ENCODE results near the gene TANC1. TPM values are rescaled to one million over a fixed set of nuclear protein-coding genes. Genes with fewer than 3 reads are reported as not detected.
"Not testable (repeated sequence)": the region's sequence is repeated elsewhere in the genome, so short reads cannot be mapped to it uniquely, and the experiment has no call there.

The TANC1 gene
- polyA plus RNA-seq, 1 donor (not counting 4 experiments of a cell fraction or from before 2014, with no cell fraction given) = 33.5 TPM

GRCh38 chr2:159094173-159094737, 125.8 kb downstream of the TANC1 start:
- TF ChIP-seq EZH2 (IDR thresholded peaks at IDR 0.05; ENCODE audit: low read length) (no peak), CTCF (optimal IDR thresholded peaks at IDR 0.05 in 1 of 3, IDR thresholded peaks at IDR 0.05 in 1 of 3, conservative IDR thresholded peaks at IDR 0.05 in 1 of 3; ENCODE audit: extremely low read depth in 1 of 3, insufficient read depth in 2 of 3, low read length in 3 of 3) (no peak)
- dilution Hi-C loops (cut with MboI; ENCODE audit: extremely low pct_ligation_motif_present, low sequenced_read_pairs) = no loop called here
- Histone ChIP-seq H3K4me1 (ENCODE audit: control insufficient read depth, extremely low read depth, insufficient read depth, low read length) (peaks cover 76% of the 10 kb centered on the region), H3K79me2 (ENCODE audit: control insufficient read depth, insufficient read depth, low read length) (peaks cover 45% of the 10 kb centered on the region), H3K27ac (ENCODE audit: control insufficient read depth, insufficient read depth, low read length) (no peak overlapping the region), H3K9me3 (ENCODE audit: control insufficient read depth, low read depth, low read length) (peaks cover 8% of the 10 kb centered on the region), H3K9ac (ENCODE audit: control insufficient read depth, extremely low read depth, insufficient read depth, low read length) (no peak overlapping the region), H2AFZ (ENCODE audit: control insufficient read depth, low read length) (no peak overlapping the region), H3K27me3 (ENCODE audit: control insufficient read depth, extremely low read depth, insufficient read depth, low read length) (no peaks in the 10 kb centered on the region), H3K36me3 (ENCODE audit: control insufficient read depth in 2 of 2, extremely low read depth in 1 of 2, insufficient read depth in 2 of 2, low read length in 2 of 2) (peaks cover 4 to 8% of the 10 kb centered on the region in 2 experiments), H3K4me2 (ENCODE audit: control insufficient read depth, extremely low read depth, insufficient read depth, low read depth, low read length) (peak overlapping the region; percentile 7), H3K4me3 (ENCODE audit: control insufficient read depth in 2 of 3, extremely low read depth in 1 of 3, insufficient read depth in 2 of 3, low read depth in 1 of 3, low read length in 3 of 3) (no peak overlapping the region), H4K20me1 (ENCODE audit: control insufficient read depth, extremely low read depth, insufficient read depth, low read length) (no peaks in the 10 kb centered on the region), H3K9me1 (ENCODE audit: control insufficient read depth, extremely low read depth, insufficient read depth, low read length) (no peaks in the 10 kb centered on the region)
- DNase-seq (ENCODE audit: low read depth, low spot score) = no peak
- peak; percentile 73 for FAIRE-seq

- Histone ChIP-seq H3K79me2 (ENCODE audit: control insufficient read depth, insufficient read depth, low read length) (peaks cover 49% of the 10 kb centered on the region), H3K27ac (ENCODE audit: control insufficient read depth, insufficient read depth, low read length) (no peak overlapping the region)
Observed at GRCh38 chr2:159095813-159096212, 127.4 kb downstream of the TANC1 start.

GRCh38 chr2:159096302-159096855, 127.9 kb downstream of the TANC1 start:
- Histone ChIP-seq H3K4me1 (ENCODE audit: control insufficient read depth, extremely low read depth, insufficient read depth, low read length) (peaks cover 57% of the 10 kb centered on the region), H3K79me2 (ENCODE audit: control insufficient read depth, insufficient read depth, low read length) (peaks cover 50% of the 10 kb centered on the region)

More at GRCh38 chr2:159095813-159096212, 127.4 kb downstream of the TANC1 start:
- no peaks in the 10 kb centered on the region for H4K20me1 ChIP-seq (ENCODE audit: control insufficient read depth, extremely low read depth, insufficient read depth, low read length)
- H3K9me3 ChIP-seq (ENCODE audit: control insufficient read depth, low read depth, low read length) = peaks cover 8% of the 10 kb centered on the region
- peaks cover 4 to 11% of the 10 kb centered on the region in 2 experiments for H3K36me3 ChIP-seq (ENCODE audit: control insufficient read depth in 2 of 2, extremely low read depth in 1 of 2, insufficient read depth in 2 of 2, low read length in 2 of 2)
- FAIRE-seq = no peak
- no peak overlapping the region for H2AFZ ChIP-seq (ENCODE audit: control insufficient read depth, low read length)
- H3K9me1 ChIP-seq (ENCODE audit: control insufficient read depth, extremely low read depth, insufficient read depth, low read length) = no peaks in the 10 kb centered on the region
- peaks cover 63% of the 10 kb centered on the region for H3K4me1 ChIP-seq (ENCODE audit: control insufficient read depth, extremely low read depth, insufficient read depth, low read length)
- no peak overlapping the region for H3K4me3 ChIP-seq (ENCODE audit: control insufficient read depth in 2 of 3, extremely low read depth in 1 of 3, insufficient read depth in 2 of 3, low read depth in 1 of 3, low read length in 3 of 3)
- H3K4me2 ChIP-seq (ENCODE audit: control insufficient read depth, extremely low read depth, insufficient read depth, low read depth, low read length) = no peak overlapping the region
- TF ChIP-seq EZH2 (IDR thresholded peaks at IDR 0.05; ENCODE audit: low read length) = no peak
- TF ChIP-seq CTCF (optimal IDR thresholded peaks at IDR 0.05 in 1 of 3, IDR thresholded peaks at IDR 0.05 in 1 of 3, conservative IDR thresholded peaks at IDR 0.05 in 1 of 3; ENCODE audit: extremely low read depth in 1 of 3, insufficient read depth in 2 of 3, low read length in 3 of 3) = no peak
- no peak for DNase-seq (ENCODE audit: low read depth, low spot score)
- dilution Hi-C loops (cut with MboI; ENCODE audit: extremely low pct_ligation_motif_present, low sequenced_read_pairs) = no loop called here
- H3K27me3 ChIP-seq (ENCODE audit: control insufficient read depth, extremely low read depth, insufficient read depth, low read length) = no peaks in the 10 kb centered on the region
- H3K9ac ChIP-seq (ENCODE audit: control insufficient read depth, extremely low read depth, insufficient read depth, low read length) = no peak overlapping the region

More at GRCh38 chr2:159096302-159096855, 127.9 kb downstream of the TANC1 start:
- H3K4me2 ChIP-seq (ENCODE audit: control insufficient read depth, extremely low read depth, insufficient read depth, low read depth, low read length); FAIRE-seq; H3K27me3 ChIP-seq (ENCODE audit: control insufficient read depth, extremely low read depth, insufficient read depth, low read length); DNase-seq (ENCODE audit: low read depth, low spot score); H3K9me3 ChIP-seq (ENCODE audit: control insufficient read depth, low read depth, low read length); H3K4me3 ChIP-seq (ENCODE audit: control insufficient read depth in 2 of 3, extremely low read depth in 1 of 3, insufficient read depth in 2 of 3, low read depth in 1 of 3, low read length in 3 of 3); H2AFZ ChIP-seq (ENCODE audit: control insufficient read depth, low read length); H4K20me1 ChIP-seq (ENCODE audit: control insufficient read depth, extremely low read depth, insufficient read depth, low read length); H3K9me1 ChIP-seq (ENCODE audit: control insufficient read depth, extremely low read depth, insufficient read depth, low read length); H3K9ac ChIP-seq (ENCODE audit: control insufficient read depth, extremely low read depth, insufficient read depth, low read length); dilution Hi-C loops (cut with MboI; ENCODE audit: extremely low pct_ligation_motif_present, low sequenced_read_pairs): not testable (repeated sequence)
- Histone ChIP-seq H3K36me3 (ENCODE audit: control insufficient read depth in 2 of 2, extremely low read depth in 1 of 2, insufficient read depth in 2 of 2, low read length in 2 of 2) (peaks cover 4 to 11% of the 10 kb centered on the region in 2 experiments), H3K27ac (ENCODE audit: control insufficient read depth, insufficient read depth, low read length) (peak overlapping the region; percentile 84)
